ENCODE measurements around the gene VPS25.

DNA sequence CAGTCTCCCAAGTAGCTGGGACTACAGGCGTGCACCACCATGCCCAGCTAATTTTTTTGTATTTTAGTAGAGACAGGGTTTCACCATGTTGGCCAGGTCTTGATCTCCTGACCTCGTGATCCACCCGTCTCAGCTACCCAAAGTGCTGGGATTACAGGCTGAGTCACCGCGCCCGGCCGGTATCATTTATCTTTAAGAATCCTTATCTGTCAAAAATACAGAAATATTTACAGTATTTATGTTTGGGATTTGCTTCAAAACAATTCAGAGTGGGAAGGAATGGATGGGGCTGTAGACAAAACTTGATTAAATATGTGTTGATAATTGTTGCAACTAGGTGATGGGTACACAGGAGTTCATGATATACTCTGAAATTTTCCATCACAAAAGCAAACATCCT is 47.9 kb downstream of the VPS25 start:
- TF ChIP-seq SUZ12 (IDR thresholded peaks at IDR 0.05; ENCODE audit: extremely low read depth, insufficient read depth, insufficient read length) (no peak), YY1 (IDR thresholded peaks at IDR 0.05; ENCODE audit: insufficient read depth, insufficient read length) (no peak), ZNF274 (IDR thresholded peaks at IDR 0.05; ENCODE audit: low read depth, low read length) (no peak)

Data from NT2/D1 (cell line).